ENCODE measurements around the gene MAP2K1. TPM values are rescaled to one million over a fixed set of nuclear protein-coding genes. Genes with fewer than 3 reads are reported as not detected.
"Not testable (repeated sequence)": the region's sequence is repeated elsewhere in the genome, so short reads cannot be mapped to it uniquely, and the experiment has no call there.

The MAP2K1 gene
- total and polyA plus RNA-seq, 2 donors (not counting 1 experiment from before 2014, with no cell fraction given): 32.9 to 40.0 TPM

DNA sequence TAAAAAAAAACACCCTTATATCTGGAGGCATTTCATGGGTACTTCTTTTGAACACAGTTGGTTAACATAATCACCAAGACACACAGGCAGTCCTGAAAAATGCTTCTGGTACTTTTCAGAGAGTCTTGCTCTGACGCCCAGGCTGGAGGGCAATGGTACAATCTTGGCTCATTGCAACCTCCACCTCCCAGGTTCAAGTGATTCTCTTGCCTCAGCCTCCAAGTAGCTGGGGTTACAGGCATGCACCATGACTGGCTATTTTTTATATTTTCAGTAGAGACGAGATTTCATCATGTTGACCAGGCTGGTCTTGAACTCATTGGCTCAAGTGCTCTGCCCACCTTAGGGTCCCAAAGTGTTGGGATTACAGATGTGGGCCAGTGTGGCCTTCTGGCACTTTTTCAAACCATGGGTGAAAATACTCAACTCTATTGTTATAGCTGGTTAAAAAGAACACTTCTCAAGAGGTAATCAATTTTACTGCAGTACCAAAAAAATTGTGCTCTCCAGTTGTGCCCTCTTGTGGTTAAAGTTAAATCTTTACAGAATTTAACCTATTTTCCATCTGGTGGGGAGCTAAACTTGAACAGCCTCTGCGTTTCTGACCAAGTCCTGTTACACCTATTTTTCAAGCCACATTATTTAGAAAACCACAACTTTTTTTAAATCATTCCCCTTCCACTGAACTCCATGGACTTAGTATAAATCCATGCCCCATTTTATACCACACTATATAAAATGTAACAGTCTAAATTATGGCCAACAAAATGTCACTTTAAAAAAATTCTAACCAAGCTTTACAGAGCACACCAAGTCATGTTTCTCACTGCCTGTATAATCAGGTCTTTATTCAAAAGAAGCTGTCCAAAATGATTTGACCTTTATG is 112.0 kb downstream of the MAP2K1 start:
- Histone ChIP-seq H3K4me3 (replicated peaks in 1 of 4; ENCODE audit: control extremely low read depth in 1 of 4, insufficient read depth in 1 of 4, low read depth in 3 of 4, low read length in 4 of 4) (no peak overlapping the region), H3K9ac (ENCODE audit: insufficient read depth, low read length) (no peak overlapping the region), H3K9me3 (ENCODE audit: control insufficient read depth, insufficient read depth, low read depth, low read length) (no peaks in the 10 kb centered on the region), H3K4me2 (ENCODE audit: extremely low read depth, insufficient read depth, low read length) (no peak overlapping the region), H4K20me1 (ENCODE audit: control insufficient read depth, extremely low read depth, insufficient read depth, low read length) (no peaks in the 10 kb centered on the region), H3K36me3 (ENCODE audit: control insufficient read depth, insufficient read depth, low read length) (peaks cover 19% of the 10 kb centered on the region), H3K27me3 (ENCODE audit: control insufficient read depth, insufficient read depth, low read length) (no peaks in the 10 kb centered on the region), H3K27ac (ENCODE audit: insufficient read depth, low read length) (peak overlapping the region; percentile 11), H2AFZ (ENCODE audit: low read length) (no peak overlapping the region), H3K4me1 (ENCODE audit: control insufficient read depth, extremely low read depth, insufficient read depth, low read length) (peaks cover 2% of the 10 kb centered on the region), H3K79me2 (ENCODE audit: control insufficient read depth, insufficient read depth, low read length) (peaks cover 44% of the 10 kb centered on the region)
- DNase-seq (ENCODE audit: low read depth in 2 of 2): peak; percentile 21 to 70
- TF ChIP-seq, protein P1, sequence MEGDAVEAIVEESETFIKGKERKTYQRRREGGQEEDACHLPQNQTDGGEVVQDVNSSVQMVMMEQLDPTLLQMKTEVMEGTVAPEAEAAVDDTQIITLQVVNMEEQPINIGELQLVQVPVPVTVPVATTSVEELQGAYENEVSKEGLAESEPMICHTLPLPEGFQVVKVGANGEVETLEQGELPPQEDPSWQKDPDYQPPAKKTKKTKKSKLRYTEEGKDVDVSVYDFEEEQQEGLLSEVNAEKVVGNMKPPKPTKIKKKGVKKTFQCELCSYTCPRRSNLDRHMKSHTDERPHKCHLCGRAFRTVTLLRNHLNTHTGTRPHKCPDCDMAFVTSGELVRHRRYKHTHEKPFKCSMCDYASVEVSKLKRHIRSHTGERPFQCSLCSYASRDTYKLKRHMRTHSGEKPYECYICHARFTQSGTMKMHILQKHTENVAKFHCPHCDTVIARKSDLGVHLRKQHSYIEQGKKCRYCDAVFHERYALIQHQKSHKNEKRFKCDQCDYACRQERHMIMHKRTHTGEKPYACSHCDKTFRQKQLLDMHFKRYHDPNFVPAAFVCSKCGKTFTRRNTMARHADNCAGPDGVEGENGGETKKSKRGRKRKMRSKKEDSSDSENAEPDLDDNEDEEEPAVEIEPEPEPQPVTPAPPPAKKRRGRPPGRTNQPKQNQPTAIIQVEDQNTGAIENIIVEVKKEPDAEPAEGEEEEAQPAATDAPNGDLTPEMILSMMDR (conservative IDR thresholded peaks at IDR 0.05 in 1 of 2, IDR thresholded peaks at IDR 0.05 in 1 of 2; ENCODE audit: low read depth in 1 of 2, low read length in 2 of 2): peak; percentile 24 to 35
- no peak for TF ChIP-seq EZH2 (IDR thresholded peaks at IDR 0.05; ENCODE audit: low read length, missing control alignments)

DNA sequence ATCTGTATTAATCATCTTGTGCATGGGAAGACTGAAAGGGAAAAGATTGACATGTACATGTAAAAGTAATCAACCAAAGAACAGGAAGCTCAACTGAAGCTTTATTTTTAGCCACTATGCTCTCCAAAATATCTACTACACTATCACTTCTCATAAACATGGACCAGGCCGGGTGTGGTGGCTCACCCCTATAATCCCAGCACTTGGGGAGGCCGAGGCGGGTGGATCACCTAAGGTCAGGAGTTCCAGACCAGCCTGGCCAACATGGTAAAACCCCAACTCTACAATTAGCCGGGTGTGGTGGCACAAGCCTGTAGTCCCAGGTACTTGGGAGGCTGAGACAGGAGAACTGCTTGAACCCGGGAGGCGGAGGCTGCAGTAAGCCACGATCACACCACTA is 113.6 kb downstream of the MAP2K1 start:
- not testable (repeated sequence) for H3K27ac ChIP-seq (ENCODE audit: insufficient read depth, low read length); H3K27me3 ChIP-seq (ENCODE audit: control insufficient read depth, insufficient read depth, low read length); DNase-seq (ENCODE audit: low read depth in 2 of 2); H3K9ac ChIP-seq (ENCODE audit: insufficient read depth, low read length); H4K20me1 ChIP-seq (ENCODE audit: control insufficient read depth, extremely low read depth, insufficient read depth, low read length); H3K4me1 ChIP-seq (ENCODE audit: control insufficient read depth, extremely low read depth, insufficient read depth, low read length); H3K4me2 ChIP-seq (ENCODE audit: extremely low read depth, insufficient read depth, low read length); H3K9me3 ChIP-seq (ENCODE audit: control insufficient read depth, insufficient read depth, low read depth, low read length); H2AFZ ChIP-seq (ENCODE audit: low read length); H3K4me3 ChIP-seq (replicated peaks in 1 of 4; ENCODE audit: control extremely low read depth in 1 of 4, insufficient read depth in 1 of 4, low read depth in 3 of 4, low read length in 4 of 4)
- Histone ChIP-seq H3K36me3 (ENCODE audit: control insufficient read depth, insufficient read depth, low read length) (peaks cover 18% of the 10 kb centered on the region), H3K79me2 (ENCODE audit: control insufficient read depth, insufficient read depth, low read length) (peaks cover 55% of the 10 kb centered on the region)

DNA sequence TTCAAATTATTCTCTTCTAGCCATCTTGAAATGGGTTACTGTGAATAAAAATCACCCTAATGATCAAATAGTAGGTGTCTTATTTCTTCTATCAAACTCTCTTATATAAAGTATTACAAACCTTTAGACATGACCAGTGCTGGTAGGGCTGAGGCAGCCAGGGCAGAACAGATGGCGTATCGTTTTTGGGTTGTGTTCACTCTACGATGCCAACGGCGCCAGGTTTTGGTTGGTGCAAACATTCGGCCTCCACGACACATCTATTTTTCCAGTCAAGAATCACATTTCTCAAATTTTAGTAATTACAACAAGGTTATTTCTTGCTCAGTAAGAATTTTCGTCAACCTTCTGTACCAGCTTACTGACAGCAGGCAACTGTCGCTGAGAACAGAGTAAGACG is 115.8 kb downstream of the MAP2K1 start:
- Histone ChIP-seq H3K4me2 (ENCODE audit: extremely low read depth, insufficient read depth, low read length) (peak overlapping the region; percentile 81), H3K9me3 (ENCODE audit: control insufficient read depth, insufficient read depth, low read depth, low read length) (no peaks in the 10 kb centered on the region), H3K4me3 (replicated peaks in 1 of 4; ENCODE audit: control extremely low read depth in 1 of 4, insufficient read depth in 1 of 4, low read depth in 3 of 4, low read length in 4 of 4) (peak overlapping the region; percentile 63 to 98 (median 77)), H3K79me2 (ENCODE audit: control insufficient read depth, insufficient read depth, low read length) (peaks cover 66% of the 10 kb centered on the region), H3K36me3 (ENCODE audit: control insufficient read depth, insufficient read depth, low read length) (peaks cover 18% of the 10 kb centered on the region), H3K27ac (ENCODE audit: insufficient read depth, low read length) (peak overlapping the region; percentile 40), H4K20me1 (ENCODE audit: control insufficient read depth, extremely low read depth, insufficient read depth, low read length) (no peaks in the 10 kb centered on the region), H2AFZ (ENCODE audit: low read length) (no peak overlapping the region), H3K27me3 (ENCODE audit: control insufficient read depth, insufficient read depth, low read length) (no peaks in the 10 kb centered on the region), H3K9ac (ENCODE audit: insufficient read depth, low read length) (no peak overlapping the region), H3K4me1 (ENCODE audit: control insufficient read depth, extremely low read depth, insufficient read depth, low read length) (no peaks in the 10 kb centered on the region)
- TF ChIP-seq, protein P1 (conservative IDR thresholded peaks at IDR 0.05 in 1 of 2, IDR thresholded peaks at IDR 0.05 in 1 of 2; ENCODE audit: low read depth in 1 of 2, low read length in 2 of 2): no peak
- no peak for TF ChIP-seq EZH2 (IDR thresholded peaks at IDR 0.05; ENCODE audit: low read length, missing control alignments)
- DNase-seq (ENCODE audit: low read depth in 2 of 2): no peak

DNA sequence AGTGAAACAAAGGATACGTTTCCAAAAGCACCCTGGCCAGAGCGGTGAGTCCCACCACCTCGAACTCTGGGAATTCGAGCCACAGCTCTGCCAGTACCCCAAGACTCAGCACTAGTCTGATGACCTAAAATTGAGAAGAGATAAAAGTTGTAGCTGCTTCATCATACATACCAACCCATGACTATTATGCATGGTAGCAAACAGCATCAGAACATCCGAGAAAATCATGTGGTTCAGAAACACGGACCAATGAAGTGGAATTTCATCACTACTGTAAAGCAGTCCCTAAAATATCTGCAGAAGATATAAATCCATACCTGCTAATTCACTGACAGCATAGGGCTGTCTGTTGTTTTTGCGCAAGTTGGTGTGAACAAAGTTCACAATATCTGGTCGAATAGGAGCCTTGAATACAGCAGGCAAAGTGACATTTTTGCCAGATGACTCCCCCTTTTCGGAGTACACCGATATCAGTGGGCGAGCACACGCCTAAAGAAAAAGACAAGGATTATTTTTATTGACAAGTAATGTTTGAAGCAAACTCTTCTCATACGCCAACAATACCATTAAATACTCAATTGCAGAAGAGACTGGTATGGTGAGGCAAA is 116.4 kb downstream of the MAP2K1 start:
- H2AFZ ChIP-seq (ENCODE audit: low read length); H3K9me3 ChIP-seq (ENCODE audit: control insufficient read depth, insufficient read depth, low read depth, low read length); H3K27me3 ChIP-seq (ENCODE audit: control insufficient read depth, insufficient read depth, low read length); H3K4me1 ChIP-seq (ENCODE audit: control insufficient read depth, extremely low read depth, insufficient read depth, low read length); H4K20me1 ChIP-seq (ENCODE audit: control insufficient read depth, extremely low read depth, insufficient read depth, low read length): not testable (repeated sequence)
- H3K4me3 ChIP-seq (replicated peaks in 1 of 4; ENCODE audit: control extremely low read depth in 1 of 4, insufficient read depth in 1 of 4, low read depth in 3 of 4, low read length in 4 of 4): peak overlapping the region; percentile 63 to 98 (median 77)
- peaks cover 18% of the 10 kb centered on the region for H3K36me3 ChIP-seq (ENCODE audit: control insufficient read depth, insufficient read depth, low read length)
- H3K4me2 ChIP-seq (ENCODE audit: extremely low read depth, insufficient read depth, low read length): peak overlapping the region; percentile 81
- peaks cover 68% of the 10 kb centered on the region for H3K79me2 ChIP-seq (ENCODE audit: control insufficient read depth, insufficient read depth, low read length)
- DNase-seq (ENCODE audit: low read depth in 2 of 2): peak; percentile 20 to 53
- H3K27ac ChIP-seq (ENCODE audit: insufficient read depth, low read length): peak overlapping the region; percentile 90
- peak overlapping the region; percentile 75 for H3K9ac ChIP-seq (ENCODE audit: insufficient read depth, low read length)

Data from fibroblast of lung (primary cell).